ENCODE results near the gene PARP6. TPM values are rescaled to one million over a fixed set of nuclear protein-coding genes. Genes with fewer than 3 reads are reported as not detected.
A peak's percentile ranks its signal among the peaks of the same experiment; 100 is the strongest.

Gene PARP6
- total RNA-seq, 6 experiments from 2014 or later = 7.9 to 23.0 (median 13.1) TPM

DNA sequence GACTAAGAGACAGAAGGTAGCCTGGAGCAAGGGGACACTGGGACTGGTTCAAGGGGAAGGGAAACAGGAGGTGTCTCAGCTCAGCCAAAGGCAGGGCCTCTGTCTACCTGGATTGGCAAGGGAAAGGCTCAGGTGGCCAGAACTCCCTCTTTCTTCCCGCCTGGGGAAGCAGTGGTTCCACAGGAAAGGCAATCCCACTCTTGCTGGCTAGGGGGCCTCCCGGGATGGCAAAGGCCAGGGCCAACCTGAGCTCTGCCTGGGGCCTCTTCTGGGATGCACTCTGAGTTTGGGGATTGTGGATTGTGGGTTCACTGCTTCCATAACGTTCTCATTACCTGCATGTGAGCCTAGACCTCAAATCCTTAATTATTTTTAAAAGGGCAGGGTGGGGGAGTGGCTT, 13.0 kb upstream of the PARP6 start:
- 46% methylated on average over 2 of the region's 3 CpGs for WGBS (ENCODE audit: insufficient coverage, low coverage, low lambda C conversion rate, missing lambda C conversion rate)
- H3K27ac ChIP-seq = no peak overlapping the region
- H3K4me1 ChIP-seq = peaks cover 0 to 11% (median 4%) of the 10 kb centered on the region in 4 donors
- no peak for ATAC-seq
- DNase-seq = no peak
- no peaks in the 10 kb centered on the region for H3K27me3 ChIP-seq
- no peaks in the 10 kb centered on the region for H3K9me3 ChIP-seq
- TF ChIP-seq, protein P1, sequence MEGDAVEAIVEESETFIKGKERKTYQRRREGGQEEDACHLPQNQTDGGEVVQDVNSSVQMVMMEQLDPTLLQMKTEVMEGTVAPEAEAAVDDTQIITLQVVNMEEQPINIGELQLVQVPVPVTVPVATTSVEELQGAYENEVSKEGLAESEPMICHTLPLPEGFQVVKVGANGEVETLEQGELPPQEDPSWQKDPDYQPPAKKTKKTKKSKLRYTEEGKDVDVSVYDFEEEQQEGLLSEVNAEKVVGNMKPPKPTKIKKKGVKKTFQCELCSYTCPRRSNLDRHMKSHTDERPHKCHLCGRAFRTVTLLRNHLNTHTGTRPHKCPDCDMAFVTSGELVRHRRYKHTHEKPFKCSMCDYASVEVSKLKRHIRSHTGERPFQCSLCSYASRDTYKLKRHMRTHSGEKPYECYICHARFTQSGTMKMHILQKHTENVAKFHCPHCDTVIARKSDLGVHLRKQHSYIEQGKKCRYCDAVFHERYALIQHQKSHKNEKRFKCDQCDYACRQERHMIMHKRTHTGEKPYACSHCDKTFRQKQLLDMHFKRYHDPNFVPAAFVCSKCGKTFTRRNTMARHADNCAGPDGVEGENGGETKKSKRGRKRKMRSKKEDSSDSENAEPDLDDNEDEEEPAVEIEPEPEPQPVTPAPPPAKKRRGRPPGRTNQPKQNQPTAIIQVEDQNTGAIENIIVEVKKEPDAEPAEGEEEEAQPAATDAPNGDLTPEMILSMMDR (IDR thresholded peaks at IDR 0.05) = no peak
- TF ChIP-seq POLR2A (IDR thresholded peaks at IDR 0.05) = no peak
- H3K36me3 ChIP-seq = no peaks in the 10 kb centered on the region
- intact Hi-C loops (cut with DNase I) = loop anchor here (10.0 kb wide), 2 partner anchors 81 to 91 kb away; partner anchors contain the start of gene GRAMD2A (in 1 of the 2)
- no peak overlapping the region for H3K4me3 ChIP-seq

DNA sequence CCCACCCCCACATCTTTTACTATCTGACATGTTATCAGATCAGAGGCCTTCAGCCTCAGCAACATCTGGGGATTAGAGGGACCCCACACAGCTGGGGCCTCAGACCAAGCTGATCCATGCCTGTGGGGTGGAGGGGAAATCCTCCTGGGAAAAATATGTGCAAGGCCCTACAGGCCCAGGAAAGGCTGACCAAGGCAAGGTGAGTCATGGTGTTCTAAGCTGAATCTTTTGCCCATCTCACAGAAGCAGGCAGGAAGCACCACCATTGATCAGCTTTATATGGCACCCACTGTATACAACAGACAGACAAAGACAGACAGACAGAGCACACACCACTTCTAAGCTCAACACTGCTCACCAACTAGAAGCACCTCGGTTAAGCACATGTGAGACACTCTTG, 12.4 kb upstream of the PARP6 start:
- no peaks in the 10 kb centered on the region for H3K36me3 ChIP-seq
- no peaks in the 10 kb centered on the region for H3K9me3 ChIP-seq
- no peaks in the 10 kb centered on the region for H3K27me3 ChIP-seq
- no peak overlapping the region for H3K4me3 ChIP-seq
- TF ChIP-seq, protein P1 (IDR thresholded peaks at IDR 0.05) = no peak
- no peak for TF ChIP-seq POLR2A (IDR thresholded peaks at IDR 0.05)
- WGBS (ENCODE audit: insufficient coverage, low coverage, low lambda C conversion rate, missing lambda C conversion rate) = 82% methylated on average over 1 of the region's 1 CpG
- no peak overlapping the region for H3K27ac ChIP-seq
- ATAC-seq = no peak
- intact Hi-C loops (cut with DNase I) = loop anchor here (10.0 kb wide), 2 partner anchors 80 to 90 kb away; partner anchors contain the start of gene GRAMD2A (in 1 of the 2)
- H3K4me1 ChIP-seq = peaks cover 0 to 12% (median 4%) of the 10 kb centered on the region in 4 donors
- DNase-seq = no peak

DNA sequence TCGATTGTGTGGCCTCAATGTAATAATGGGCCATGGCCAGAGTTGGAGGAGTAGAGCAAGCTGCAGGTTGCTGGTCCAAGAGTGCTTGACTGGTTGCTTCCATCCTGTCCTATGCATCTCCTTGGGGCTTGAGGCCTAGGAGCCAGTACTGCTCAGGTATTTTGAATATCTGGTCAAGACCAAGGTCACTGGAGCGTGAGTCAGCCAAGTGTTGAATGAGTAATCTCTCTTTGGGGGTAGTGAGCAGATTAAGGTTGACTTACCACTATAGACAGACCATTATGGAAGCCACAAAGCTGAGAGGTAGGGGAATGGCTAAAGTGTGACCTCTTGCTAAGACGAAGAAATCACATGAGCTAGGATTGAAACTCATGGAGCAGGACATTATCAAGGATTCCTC, 9.4 kb upstream of the PARP6 start:
- intact Hi-C loops (cut with DNase I) = loop anchor here (10.0 kb wide), 2 partner anchors 77 to 87 kb away; partner anchors contain the start of gene GRAMD2A (in 1 of the 2)
- Histone ChIP-seq H3K4me1 (peaks cover 0 to 12% (median 4%) of the 10 kb centered on the region in 4 donors), H3K27ac (no peak overlapping the region), H3K36me3 (no peaks in the 10 kb centered on the region), H3K9me3 (no peaks in the 10 kb centered on the region), H3K27me3 (no peaks in the 10 kb centered on the region), H3K4me3 (no peak overlapping the region)
- ATAC-seq (no peak), DNase-seq (no peak)
- 94% methylated on average over 2 of the region's 3 CpGs for WGBS (ENCODE audit: insufficient coverage, low coverage, low lambda C conversion rate, missing lambda C conversion rate)
- no peak for TF ChIP-seq POLR2A (IDR thresholded peaks at IDR 0.05)
- TF ChIP-seq, protein P1 (IDR thresholded peaks at IDR 0.05) = no peak

DNA sequence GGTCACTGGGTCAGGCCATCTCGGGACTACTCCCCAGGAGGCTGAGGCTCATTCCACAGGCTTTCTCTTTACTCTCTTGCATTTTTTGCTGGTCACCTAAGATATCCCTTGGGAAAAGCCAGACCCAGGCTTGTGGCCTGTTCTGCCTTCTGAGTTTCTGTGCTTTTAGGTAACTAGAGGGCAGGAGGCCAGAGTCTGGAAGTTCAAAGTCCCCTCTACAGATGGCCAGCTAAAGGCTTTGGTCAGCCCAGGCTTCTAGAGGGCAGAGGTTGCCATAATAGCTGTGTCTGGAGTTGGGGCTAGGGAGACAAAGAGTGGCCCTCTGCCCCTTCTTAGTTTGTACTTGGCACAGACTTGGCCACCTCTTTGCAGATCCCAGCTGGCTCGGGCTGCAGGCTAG, 8.4 kb upstream of the PARP6 start:
- H3K9me3 ChIP-seq = no peaks in the 10 kb centered on the region

More for the DNA sequence above, 8.4 kb upstream of the PARP6 start:
- no peaks in the 10 kb centered on the region for H3K36me3 ChIP-seq
- DNase-seq = peak in 1 of 3 donors; percentile 71
- TF ChIP-seq, protein P1 (IDR thresholded peaks at IDR 0.05) = no peak
- no peak for TF ChIP-seq POLR2A (IDR thresholded peaks at IDR 0.05)
- peak; percentile 76 to 97 (median 81) for ATAC-seq
- peaks cover 0 to 12% (median 4%) of the 10 kb centered on the region in 4 donors for H3K4me1 ChIP-seq
- no peaks in the 10 kb centered on the region for H3K27me3 ChIP-seq
- no peak overlapping the region for H3K27ac ChIP-seq
- no peak overlapping the region for H3K4me3 ChIP-seq
- WGBS (ENCODE audit: insufficient coverage, low coverage, low lambda C conversion rate, missing lambda C conversion rate) = 51% methylated on average over 2 of the region's 2 CpGs
- intact Hi-C loops (cut with DNase I) = loop anchor here (10.0 kb wide), 2 partner anchors 76 to 86 kb away; partner anchors contain the start of gene GRAMD2A (in 1 of the 2)

All from right lobe of liver (tissue), 6 donors.